ENCODE measurements around the gene ARSK. TPM values are rescaled to one million over a fixed set of nuclear protein-coding genes. Genes with fewer than 3 reads are reported as not detected.

ARSK gene
- polyA plus RNA-seq, 1 of the 3 experiments (the other 2 are of a cell fraction) = 5.6 TPM

GRCh38 chr5:95638632-95639031 is 83.7 kb downstream of the ARSK start:
- no peak overlapping the region for H3K9ac ChIP-seq
- H3K4me2 ChIP-seq = no peak overlapping the region
- no peaks in the 10 kb centered on the region for H3K79me2 ChIP-seq (ENCODE audit: insufficient read depth)
- H3K9me2 ChIP-seq = no peaks in the 10 kb centered on the region
- H3K27ac ChIP-seq (ENCODE audit: low read depth in 2 of 2, low read length in 1 of 2) = no peak overlapping the region
- H2AFZ ChIP-seq (ENCODE audit: low read depth) = peak overlapping the region; percentile 17; the same call in 1 of the 2 replicates
- CTCF ChIA-PET = interaction anchor here (1.8 kb wide), 1 partner anchor 143 kb away, joined by 3 read pairs; no protein-coding TSS in a partner anchor
- POLR2A ChIA-PET = no interaction called here
- no peaks in the 10 kb centered on the region for H4K20me1 ChIP-seq (ENCODE audit: insufficient read depth)
- no peaks in the 10 kb centered on the region for H3K27me3 ChIP-seq (ENCODE audit: insufficient read depth)
- 36% methylated on average over 3 of the region's 3 CpGs for whole genome bisulfite sequencing (ENCODE audit: low lambda C conversion rate)
- no peak overlapping the region for H3K4me3 ChIP-seq (ENCODE audit: low read depth in 2 of 2, low read length in 1 of 2)
- no peak for TF ChIP-seq RAD21 (IDR thresholded peaks at IDR 0.05; ENCODE audit: low read length)
- no peak for DNase-seq
- no peaks in the 10 kb centered on the region for H3K9me3 ChIP-seq
- no peaks in the 10 kb centered on the region for H3K4me1 ChIP-seq (ENCODE audit: control insufficient read depth in 1 of 2, insufficient read depth in 2 of 2, low read depth in 1 of 2, low read length in 1 of 2)
- no peaks in the 10 kb centered on the region for H3K36me3 ChIP-seq (replicated peaks in 1 of 2; ENCODE audit: control insufficient read depth in 1 of 2, insufficient read depth in 2 of 2, low read length in 1 of 2)
- H3F3A ChIP-seq (replicated peaks; ENCODE audit: insufficient read depth) = no peaks in the 10 kb centered on the region

GRCh38 chr5:95641741-95642220 is 86.9 kb downstream of the ARSK start:
- H3F3A ChIP-seq (replicated peaks; ENCODE audit: insufficient read depth) = peaks cover 6% of the 10 kb centered on the region
- ChIA-PET CTCF (interaction anchor here (1.4 to 9.5 kb wide), 3 partner anchors 11 to 204 kb away, joined by 3 to 139 read pairs (median 39); no protein-coding TSS in a partner anchor), POLR2A (no interaction called here)
- no peaks in the 10 kb centered on the region for H3K9me3 ChIP-seq
- no peak for DNase-seq
- H2AFZ ChIP-seq (ENCODE audit: low read depth) = no peak overlapping the region
- no peaks in the 10 kb centered on the region for H3K27me3 ChIP-seq (ENCODE audit: insufficient read depth)
- H3K79me2 ChIP-seq (ENCODE audit: insufficient read depth) = no peaks in the 10 kb centered on the region
- H4K20me1 ChIP-seq (ENCODE audit: insufficient read depth) = no peaks in the 10 kb centered on the region
- no peak overlapping the region for H3K4me3 ChIP-seq (ENCODE audit: low read depth in 2 of 2, low read length in 1 of 2)
- 79% methylated on average over 4 of the region's 5 CpGs for WGBS (ENCODE audit: low lambda C conversion rate)
- H3K36me3 ChIP-seq (replicated peaks in 1 of 2; ENCODE audit: control insufficient read depth in 1 of 2, insufficient read depth in 2 of 2, low read length in 1 of 2) = no peaks in the 10 kb centered on the region
- H3K4me1 ChIP-seq (ENCODE audit: control insufficient read depth in 1 of 2, insufficient read depth in 2 of 2, low read depth in 1 of 2, low read length in 1 of 2) = peaks cover 0 to 2% of the 10 kb centered on the region in 2 experiments; a peak in 1 of 4 replicates
- no peak for TF ChIP-seq JUND (IDR thresholded peaks at IDR 0.05)
- no peak for TF ChIP-seq SMC3 (IDR thresholded peaks at IDR 0.05; ENCODE audit: low read depth, low read length)
- TF ChIP-seq ELF1 (IDR thresholded peaks at IDR 0.05) = no peak
- no peak for TF ChIP-seq TCF12 (IDR thresholded peaks at IDR 0.05)
- TF ChIP-seq RXRA (IDR thresholded peaks at IDR 0.05; ENCODE audit: borderline replicate concordance, low read depth) = no peak
- TF ChIP-seq YY1 (IDR thresholded peaks at IDR 0.05; ENCODE audit: low read depth) = no peak
- TF ChIP-seq POLR2AphosphoS5 (IDR thresholded peaks at IDR 0.05; ENCODE audit: low read depth, low read length) = no peak
- TF ChIP-seq FOXM1 (IDR thresholded peaks at IDR 0.05; ENCODE audit: low read depth) = no peak
- no peak for TF ChIP-seq FOXJ3 (CRISPR knock-in tag; IDR thresholded peaks at IDR 0.05)
- TF ChIP-seq USF2 (IDR thresholded peaks at IDR 0.05; ENCODE audit: borderline replicate concordance, low read depth, low read length) = no peak
- TF ChIP-seq MEF2A (IDR thresholded peaks at IDR 0.05; ENCODE audit: borderline replicate concordance, low read depth) = no peak
- TF ChIP-seq RCOR1 (IDR thresholded peaks at IDR 0.05; ENCODE audit: low read length) = no peak
- no peak overlapping the region for H3K27ac ChIP-seq (ENCODE audit: low read depth in 2 of 2, low read length in 1 of 2)
- no peak overlapping the region for H3K9ac ChIP-seq
- H3K9me2 ChIP-seq = no peaks in the 10 kb centered on the region
- H3K4me2 ChIP-seq = no peak overlapping the region

- H3K4me1 ChIP-seq (ENCODE audit: control insufficient read depth in 1 of 2, insufficient read depth in 2 of 2, low read depth in 1 of 2, low read length in 1 of 2) = peaks cover 0 to 6% of the 10 kb centered on the region in 2 experiments; a peak in 2 of 4 replicates
- DNase-seq = no peak
- CTCF ChIA-PET = interaction anchor here (1.1 to 9.5 kb wide), 12 partner anchors 18 to 693 kb away, joined by 3 to 139 read pairs (median 6); partner anchors contain the start of gene GLRX
- H3K27ac ChIP-seq (ENCODE audit: low read depth in 2 of 2, low read length in 1 of 2) = no peak overlapping the region
- no peaks in the 10 kb centered on the region for H3K9me2 ChIP-seq
- H3K4me3 ChIP-seq (ENCODE audit: low read depth in 2 of 2, low read length in 1 of 2) = no peak overlapping the region
- no peaks in the 10 kb centered on the region for H3K27me3 ChIP-seq (ENCODE audit: insufficient read depth)
- H3F3A ChIP-seq (replicated peaks; ENCODE audit: insufficient read depth) = peaks cover 6% of the 10 kb centered on the region
- no peaks in the 10 kb centered on the region for H4K20me1 ChIP-seq (ENCODE audit: insufficient read depth)
- no peaks in the 10 kb centered on the region for H3K79me2 ChIP-seq (ENCODE audit: insufficient read depth)
- H2AFZ ChIP-seq (ENCODE audit: low read depth) = no peak overlapping the region
- no peak overlapping the region for H3K9ac ChIP-seq
- POLR2A ChIA-PET = no interaction called here
- 86% methylated on average over 7 of the region's 7 CpGs for WGBS (ENCODE audit: low lambda C conversion rate)
- H3K4me2 ChIP-seq = no peak overlapping the region
- H3K9me3 ChIP-seq = no peaks in the 10 kb centered on the region
- H3K36me3 ChIP-seq (replicated peaks in 1 of 2; ENCODE audit: control insufficient read depth in 1 of 2, insufficient read depth in 2 of 2, low read length in 1 of 2) = no peaks in the 10 kb centered on the region
- TF ChIP-seq CTCF (IDR thresholded peaks at IDR 0.05) = no peak
- no peak for TF ChIP-seq RXRA (IDR thresholded peaks at IDR 0.05; ENCODE audit: borderline replicate concordance, low read depth)
- TF ChIP-seq USF2 (IDR thresholded peaks at IDR 0.05; ENCODE audit: borderline replicate concordance, low read depth, low read length) = no peak
- TF ChIP-seq PBX3 (IDR thresholded peaks at IDR 0.05) = no peak
- TF ChIP-seq FOSL2 (IDR thresholded peaks at IDR 0.05; ENCODE audit: borderline replicate concordance, low read depth) = no peak
- no peak for TF ChIP-seq YY1 (IDR thresholded peaks at IDR 0.05; ENCODE audit: low read depth)
- no peak for TF ChIP-seq MXI1 (IDR thresholded peaks at IDR 0.05; ENCODE audit: low read depth, low read length)
These were observed 88.3 kb downstream of the ARSK start for GRCh38 chr5:95643152-95643551.

All from SK-N-SH (cell line).